ENCODE data around the gene ELAVL4. TPM values are rescaled to one million over a fixed set of nuclear protein-coding genes. Genes with fewer than 3 reads are reported as not detected.

The ELAVL4 gene
- total and polyA plus RNA-seq, 2 of the 8 experiments (the other 6 are each of a cell fraction or from before 2014, with no cell fraction given) = 0.21 to 0.89 TPM

- TF ChIP-seq, protein P1, sequence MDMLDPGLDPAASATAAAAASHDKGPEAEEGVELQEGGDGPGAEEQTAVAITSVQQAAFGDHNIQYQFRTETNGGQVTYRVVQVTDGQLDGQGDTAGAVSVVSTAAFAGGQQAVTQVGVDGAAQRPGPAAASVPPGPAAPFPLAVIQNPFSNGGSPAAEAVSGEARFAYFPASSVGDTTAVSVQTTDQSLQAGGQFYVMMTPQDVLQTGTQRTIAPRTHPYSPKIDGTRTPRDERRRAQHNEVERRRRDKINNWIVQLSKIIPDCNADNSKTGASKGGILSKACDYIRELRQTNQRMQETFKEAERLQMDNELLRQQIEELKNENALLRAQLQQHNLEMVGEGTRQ (IDR thresholded peaks at IDR 0.05; ENCODE audit: low read length) = no peak
These were observed 27.7 kb upstream of the ELAVL4 start (continued) for GRCh38 chr1:50080904-50081586.
